ENCODE measurements around the gene PRM1. TPM values are rescaled to one million over a fixed set of nuclear protein-coding genes. Genes with fewer than 3 reads are reported as not detected.
A peak's percentile ranks its signal among the peaks of the same experiment; 100 is the strongest.
"Not testable (repeated sequence)": the region's sequence is repeated elsewhere in the genome, so short reads cannot be mapped to it uniquely, and the experiment has no call there.

Gene PRM1
- total and polyA plus RNA-seq, 10 donors, result not detected

- WGBS, 5 donors, result 68 to 81% (median 69%) methylated on average over 4 to 6 of the region's 6 CpGs
- Histone ChIP-seq H3K27ac (peak overlapping the region in 1 of 8 donors; percentile 60), H3K36me3 (no peaks in the 10 kb centered on the region), H3K27me3 (replicated peaks in 1 of 7) (no peaks in the 10 kb centered on the region), H3K4me1 (peaks cover 16 to 61% (median 43%) of the 10 kb centered on the region in 6 donors), H3K4me3 (no peak overlapping the region), H3K9me3 (no peaks in the 10 kb centered on the region)
- no peak for DNase-seq
- TF ChIP-seq POLR2A (IDR thresholded peaks at IDR 0.05) (no peak), POLR2AphosphoS5 (IDR thresholded peaks at IDR 0.05) (no peak)
- TF ChIP-seq, protein P1, sequence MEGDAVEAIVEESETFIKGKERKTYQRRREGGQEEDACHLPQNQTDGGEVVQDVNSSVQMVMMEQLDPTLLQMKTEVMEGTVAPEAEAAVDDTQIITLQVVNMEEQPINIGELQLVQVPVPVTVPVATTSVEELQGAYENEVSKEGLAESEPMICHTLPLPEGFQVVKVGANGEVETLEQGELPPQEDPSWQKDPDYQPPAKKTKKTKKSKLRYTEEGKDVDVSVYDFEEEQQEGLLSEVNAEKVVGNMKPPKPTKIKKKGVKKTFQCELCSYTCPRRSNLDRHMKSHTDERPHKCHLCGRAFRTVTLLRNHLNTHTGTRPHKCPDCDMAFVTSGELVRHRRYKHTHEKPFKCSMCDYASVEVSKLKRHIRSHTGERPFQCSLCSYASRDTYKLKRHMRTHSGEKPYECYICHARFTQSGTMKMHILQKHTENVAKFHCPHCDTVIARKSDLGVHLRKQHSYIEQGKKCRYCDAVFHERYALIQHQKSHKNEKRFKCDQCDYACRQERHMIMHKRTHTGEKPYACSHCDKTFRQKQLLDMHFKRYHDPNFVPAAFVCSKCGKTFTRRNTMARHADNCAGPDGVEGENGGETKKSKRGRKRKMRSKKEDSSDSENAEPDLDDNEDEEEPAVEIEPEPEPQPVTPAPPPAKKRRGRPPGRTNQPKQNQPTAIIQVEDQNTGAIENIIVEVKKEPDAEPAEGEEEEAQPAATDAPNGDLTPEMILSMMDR (IDR thresholded peaks at IDR 0.05 in 8 of 11, conservative IDR thresholded peaks at IDR 0.05 in 3 of 11), result no peak
- intact Hi-C loops (cut with DNase I; ENCODE audit: low total_unique reads), result no loop called here
These were observed 18.9 kb upstream of the PRM1 start for GRCh38 chr16:11299865-11300559.

- peak overlapping the region in 2 of 8 donors; percentile 60 for H3K27ac ChIP-seq
- H3K36me3 ChIP-seq; intact Hi-C loops (cut with DNase I; ENCODE audit: low total_unique reads); DNase-seq; H3K9me3 ChIP-seq; H3K27me3 ChIP-seq (replicated peaks in 1 of 7); H3K4me3 ChIP-seq: not testable (repeated sequence)
- peak in 1 of 3 donors; percentile 7 for TF ChIP-seq POLR2AphosphoS5 (IDR thresholded peaks at IDR 0.05)
- WGBS, 5 donors, result 70 to 76% (median 71%) methylated on average over 13 of the region's 13 CpGs
- H3K4me1 ChIP-seq, result peaks cover 16 to 61% (median 39%) of the 10 kb centered on the region in 6 donors
These were observed 17.9 kb upstream of the PRM1 start for GRCh38 chr16:11298950-11299547.

DNA sequence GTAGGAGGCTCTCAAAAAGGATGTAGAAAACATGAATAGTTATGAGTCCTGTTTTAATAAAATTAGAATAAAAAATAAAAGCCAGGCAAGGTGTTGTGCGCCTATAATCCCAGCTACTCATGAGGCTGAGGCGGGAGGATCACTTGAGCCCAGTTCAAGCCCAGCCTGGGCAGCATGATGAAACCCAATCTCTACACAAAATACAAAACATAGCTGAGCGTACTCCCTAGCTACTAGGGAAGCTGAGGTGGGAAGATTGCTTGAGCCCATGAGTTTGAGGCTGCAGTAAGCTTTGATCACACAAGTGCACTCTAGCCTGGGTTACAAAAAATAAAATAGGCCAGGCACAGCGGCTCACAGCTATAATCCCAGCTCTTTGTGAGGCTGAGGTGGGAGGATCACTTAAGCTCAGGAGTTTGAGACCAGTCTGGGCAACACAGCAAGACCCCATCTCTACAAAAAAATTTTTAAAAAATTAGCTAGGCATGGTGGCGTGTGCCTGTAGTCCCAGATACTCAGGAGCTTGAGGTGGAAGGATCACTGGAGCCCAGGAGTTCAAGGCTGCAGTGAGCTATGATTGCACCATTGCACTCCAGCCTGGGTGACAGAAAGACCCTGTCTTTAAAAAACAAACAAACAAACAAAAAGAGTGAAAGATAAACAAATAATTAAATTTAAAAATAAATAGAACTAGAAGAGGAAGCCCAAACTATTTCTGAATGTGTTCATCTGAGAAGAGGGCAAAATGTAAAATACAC lies 17.2 kb upstream of the PRM1 start:
- no peak overlapping the region for H3K4me3 ChIP-seq
- no peaks in the 10 kb centered on the region for H3K36me3 ChIP-seq
- H3K27ac ChIP-seq, result peak overlapping the region in 5 of 8 donors; percentile 34 to 66 (median 60)
- intact Hi-C loops (cut with DNase I; ENCODE audit: low total_unique reads), result no loop called here
- no peaks in the 10 kb centered on the region for H3K9me3 ChIP-seq
- 71 to 86% (median 84%) methylated on average over 5 of the region's 5 CpGs for WGBS, 5 donors
- H3K27me3 ChIP-seq (replicated peaks in 1 of 7), result peaks cover 0 to 1% (median 0%) of the 10 kb centered on the region in 7 donors
- no peak for DNase-seq
- TF ChIP-seq POLR2A (IDR thresholded peaks at IDR 0.05) (no peak), POLR2AphosphoS5 (IDR thresholded peaks at IDR 0.05) (no peak)
- TF ChIP-seq, protein P1 (IDR thresholded peaks at IDR 0.05 in 8 of 11, conservative IDR thresholded peaks at IDR 0.05 in 3 of 11), result no peak
- peaks cover 16 to 62% (median 39%) of the 10 kb centered on the region in 6 donors for H3K4me1 ChIP-seq

DNA sequence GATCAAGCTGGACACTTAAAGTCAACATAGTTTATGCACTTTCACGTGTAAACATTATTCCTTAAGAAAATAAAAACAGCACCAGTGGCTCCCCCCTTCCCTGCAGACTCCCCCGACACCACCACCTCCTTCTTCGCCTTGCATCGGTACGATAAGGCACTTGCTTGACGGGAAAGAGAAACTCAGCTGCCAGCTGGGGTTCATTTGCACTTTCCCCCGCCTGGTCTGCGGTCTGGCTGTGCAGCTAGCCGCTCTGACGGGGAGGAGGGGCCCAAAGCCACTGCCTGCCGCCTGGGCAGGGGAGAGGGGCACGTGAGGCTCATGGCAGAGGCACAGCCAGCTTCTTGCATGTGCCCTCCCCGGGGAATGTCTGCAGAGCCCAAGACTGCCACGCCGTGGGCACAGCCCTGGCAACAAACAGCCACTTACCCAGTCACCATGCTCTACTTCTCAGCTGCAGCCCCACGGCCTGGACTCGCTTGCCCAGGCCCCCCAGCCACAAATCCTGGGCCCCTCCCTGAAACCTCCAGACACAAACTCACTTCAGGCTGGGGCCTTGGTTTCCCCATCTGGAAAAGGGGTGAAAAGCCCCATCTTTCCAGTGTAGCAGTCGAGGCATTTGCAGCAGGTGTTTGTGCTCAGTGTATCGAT lies 16.5 kb upstream of the PRM1 start:
- 7 to 12% (median 10%) methylated on average over 14 to 19 of the region's 19 CpGs for WGBS, 5 donors
- DNase-seq, result peak; percentile 96
- TF ChIP-seq POLR2AphosphoS5 (IDR thresholded peaks at IDR 0.05), result peak; percentile 89 to 97 (median 92)
- no peak for TF ChIP-seq POLR2A (IDR thresholded peaks at IDR 0.05)
- TF ChIP-seq, protein P1 (IDR thresholded peaks at IDR 0.05 in 8 of 11, conservative IDR thresholded peaks at IDR 0.05 in 3 of 11), result peak in 5 of 11 experiments; percentile 16 to 44 (median 19)
- H3K27ac ChIP-seq, result peak overlapping the region in 5 of 8 donors; percentile 34 to 66 (median 60)
- peak overlapping the region in 4 of 8 donors; percentile 7 to 47 (median 12) for H3K4me3 ChIP-seq
- peaks cover 16 to 62% (median 37%) of the 10 kb centered on the region in 6 donors for H3K4me1 ChIP-seq
- intact Hi-C loops (cut with DNase I; ENCODE audit: low total_unique reads), result no loop called here
- peaks cover 0 to 8% (median 0%) of the 10 kb centered on the region in 7 donors for H3K27me3 ChIP-seq (replicated peaks in 1 of 7)
- no peaks in the 10 kb centered on the region for H3K9me3 ChIP-seq
- H3K36me3 ChIP-seq, result no peaks in the 10 kb centered on the region

Data from spleen (tissue), 11 donors.